HS-5 (cell line): ENCODE results near the gene TDRD9.

Experiments
- DNase-seq: peaks from one replicate; pipeline ENCODE4 v3.0.0-alpha.2; 2012; ENCODE audit warnings: low read depth

TDRD9 gene

DNA sequence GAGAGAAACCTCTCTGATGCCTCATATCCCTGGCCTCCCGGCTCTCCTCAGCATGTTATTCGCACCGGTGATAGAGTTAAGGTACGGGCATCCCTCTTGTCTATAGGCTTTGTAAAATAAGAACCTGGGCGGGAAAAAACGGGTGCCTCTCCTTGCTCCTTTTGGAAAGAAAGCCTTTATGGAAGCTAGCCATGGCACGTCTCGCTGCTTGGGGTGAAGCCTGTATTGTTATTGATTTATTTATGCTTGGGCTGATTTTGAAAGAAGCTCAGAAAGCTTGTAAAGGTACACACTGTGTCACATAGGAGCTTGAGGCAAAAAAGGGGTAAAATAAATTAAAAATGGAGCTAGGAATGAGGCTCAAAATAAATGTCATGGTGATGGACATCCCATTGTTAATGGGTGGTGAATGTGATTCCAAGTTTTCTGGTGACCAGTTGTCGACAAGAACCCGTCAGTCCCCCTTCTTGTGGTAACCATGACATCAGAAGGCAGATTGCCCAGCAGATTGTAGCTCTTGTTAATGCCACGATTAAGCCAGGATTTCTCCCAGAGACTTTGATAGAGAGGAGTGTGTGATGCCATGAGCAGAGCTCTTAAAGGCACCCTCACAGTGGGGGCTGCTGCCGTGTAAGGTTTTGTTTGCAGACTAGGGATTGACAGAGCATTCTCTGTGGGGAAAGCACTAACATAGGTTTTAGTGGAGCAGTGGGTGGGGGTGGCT lies 106.9 kb downstream of the TDRD9 start:
- no peak for DNase-seq

- DNase-seq: no peak
Measured at GRCh38 chr14:104036212-104036611, 108.0 kb downstream of the TDRD9 start.

GRCh38 chr14:104037074-104037473 lies 108.8 kb downstream of the TDRD9 start:
- DNase-seq: no peak

GRCh38 chr14:104037903-104038302 lies 109.6 kb downstream of the TDRD9 start:
- no peak for DNase-seq

- DNase-seq: no peak
Measured at GRCh38 chr14:104039214-104039613, 111.0 kb downstream of the TDRD9 start.

DNA sequence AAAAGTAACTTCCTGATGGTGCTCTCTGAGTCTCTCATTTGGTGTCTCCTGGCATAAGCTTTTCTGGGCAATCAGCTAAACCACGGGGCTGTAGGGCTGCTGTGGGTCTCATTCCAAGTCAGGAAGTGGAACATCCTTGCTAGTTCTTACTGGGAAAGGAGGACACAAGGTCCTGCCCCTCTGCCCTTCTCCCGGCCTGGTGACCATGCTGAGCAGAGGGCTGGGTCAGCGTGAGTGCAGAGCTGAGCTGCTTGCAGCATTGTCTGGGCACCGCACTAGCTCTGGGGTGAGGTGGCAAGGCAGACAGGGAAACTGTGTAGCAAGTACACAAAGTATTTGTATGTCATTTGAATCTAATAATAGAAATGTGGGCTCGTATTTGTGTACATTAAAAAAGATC lies 112.3 kb downstream of the TDRD9 start:
- no peak for DNase-seq

GRCh38 chr14:104041430-104042104 lies 113.3 kb downstream of the TDRD9 start:
- DNase-seq: no peak

- no peak for DNase-seq
Measured at GRCh38 chr14:104044016-104044415, 115.8 kb downstream of the TDRD9 start.

GRCh38 chr14:104047761-104048160 lies 119.5 kb downstream of the TDRD9 start:
- DNase-seq: no peak

DNA sequence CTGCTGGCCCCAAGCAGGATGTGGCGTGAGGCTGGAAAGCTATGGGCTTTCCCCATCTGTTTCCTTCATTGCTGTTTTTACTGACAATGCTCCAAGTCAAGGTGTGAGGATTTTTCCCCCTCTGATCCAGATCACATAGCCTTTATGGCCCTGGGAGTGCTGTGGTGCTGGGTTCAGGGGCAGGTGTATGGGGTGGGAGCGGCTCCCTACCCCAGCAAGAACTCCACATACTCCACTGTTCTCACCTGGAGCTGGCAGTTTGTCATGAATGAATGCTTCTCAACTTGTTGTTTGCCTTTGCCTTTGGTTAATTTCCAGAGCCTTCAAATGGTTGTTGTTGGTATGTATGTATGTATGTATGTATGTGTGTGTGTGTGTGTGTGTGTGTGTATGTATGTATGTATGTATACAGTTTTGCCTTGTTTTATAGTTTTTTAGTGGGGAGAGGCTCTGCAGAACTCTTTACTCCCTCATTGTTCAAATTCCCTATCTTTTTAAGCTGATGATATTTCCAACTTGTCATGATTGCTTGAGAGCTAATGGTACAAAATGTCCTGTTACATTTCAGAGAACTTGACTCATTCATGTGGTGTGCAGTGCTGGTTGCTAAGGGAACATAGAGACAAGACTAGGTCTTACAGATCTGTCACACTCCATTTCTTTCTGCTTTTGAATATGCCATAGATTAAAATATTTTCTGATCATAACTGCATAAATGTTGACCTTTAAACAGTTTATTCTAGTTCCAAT lies 120.7 kb downstream of the TDRD9 start:
- no peak for DNase-seq

- no peak for DNase-seq
Measured at GRCh38 chr14:104049576-104050240, 121.5 kb downstream of the TDRD9 start.

- no peak for DNase-seq
Measured at GRCh38 chr14:104051092-104051813, 123.0 kb downstream of the TDRD9 start.

DNA sequence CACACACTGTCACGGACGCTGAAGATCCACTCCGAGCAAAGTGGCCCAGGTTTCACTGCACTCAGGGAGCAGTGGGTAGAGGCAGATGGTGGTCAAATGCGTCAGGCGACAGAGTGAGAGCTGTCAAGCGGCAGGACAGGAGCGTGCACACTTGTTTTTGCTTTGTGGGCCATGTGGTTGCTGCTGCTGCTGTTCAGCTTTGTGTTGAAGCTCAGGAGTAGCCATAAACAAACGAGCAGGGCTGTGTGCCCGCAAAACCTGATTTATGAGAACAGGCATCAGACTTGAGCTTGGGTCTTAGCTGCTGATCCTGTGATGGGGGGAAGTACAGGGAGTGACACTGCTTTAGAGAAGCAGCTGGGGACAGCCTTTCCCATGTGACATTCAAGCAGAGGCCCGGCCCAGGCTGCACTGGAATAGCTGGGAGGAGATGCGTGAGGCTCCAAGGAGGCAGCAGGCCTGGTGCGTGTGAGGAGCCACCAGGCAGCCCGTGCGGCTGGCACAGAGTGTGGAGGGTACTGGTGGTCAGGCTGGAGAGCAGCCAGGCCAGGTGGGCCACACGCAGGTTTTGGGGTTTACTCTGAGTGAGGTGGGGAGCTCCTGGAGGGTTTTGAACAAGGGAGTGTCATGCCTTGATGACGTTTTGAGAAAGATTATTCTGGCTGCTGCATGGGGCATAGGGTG lies 126.1 kb downstream of the TDRD9 start:
- no peak for DNase-seq

DNA sequence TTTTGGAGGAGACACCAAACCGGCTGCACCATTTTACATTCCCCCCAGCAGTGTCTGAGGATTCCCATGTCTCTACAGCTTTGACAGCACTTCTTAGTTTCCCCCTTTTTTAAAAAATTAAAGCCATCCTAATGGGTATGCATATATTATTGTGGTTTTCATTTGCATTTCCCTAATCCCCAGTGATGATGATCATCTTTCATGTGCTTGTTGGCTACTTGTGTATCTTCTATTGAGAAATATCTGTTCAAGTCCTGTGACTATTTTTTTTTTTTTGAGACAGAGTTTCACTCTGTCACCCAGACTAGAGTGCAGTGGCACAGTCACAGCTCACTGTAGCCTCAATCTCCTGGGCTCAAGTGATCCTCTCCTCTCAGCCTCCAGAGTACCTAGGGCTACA lies 134.0 kb downstream of the TDRD9 start:
- DNase-seq: no peak

DNA sequence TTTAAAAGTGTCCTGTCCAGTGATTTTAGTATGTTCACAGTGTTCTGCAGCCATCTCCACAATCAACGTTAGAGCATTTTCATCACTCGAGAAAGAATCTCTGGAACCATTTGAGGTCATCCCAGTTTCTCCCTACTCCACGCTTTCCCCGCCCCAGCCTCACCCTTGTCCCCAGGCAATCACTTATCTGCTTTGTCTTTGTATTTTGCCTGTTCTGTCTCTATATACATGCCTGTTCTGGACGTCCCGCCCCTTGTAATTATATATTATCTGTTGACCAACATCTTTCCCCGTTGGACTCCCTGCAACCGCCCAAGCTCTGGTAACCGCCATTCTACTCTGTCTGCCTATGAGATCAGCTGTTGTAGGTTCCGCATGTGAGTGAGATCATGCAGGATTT lies 135.7 kb downstream of the TDRD9 start:
- DNase-seq: no peak

DNA sequence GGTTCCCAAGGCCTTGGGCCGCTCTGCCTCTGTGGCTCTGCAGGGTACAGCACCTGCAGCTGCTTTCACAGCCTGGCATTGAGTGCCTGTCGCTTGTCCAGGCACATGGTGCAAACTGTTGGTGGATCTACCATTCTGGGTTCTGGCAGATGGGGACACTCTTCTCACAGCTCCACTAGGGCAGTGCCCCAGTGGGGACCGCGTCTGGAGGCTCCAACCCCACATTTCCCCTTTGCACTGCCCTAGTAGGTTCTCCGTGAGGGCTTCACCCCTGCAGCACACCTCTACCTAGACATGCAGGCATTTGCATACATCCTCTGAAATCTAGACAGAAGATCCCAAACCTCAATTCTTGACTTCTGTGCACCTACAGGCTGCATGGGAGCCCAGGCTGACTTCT lies 138.0 kb downstream of the TDRD9 start:
- no peak for DNase-seq

DNA sequence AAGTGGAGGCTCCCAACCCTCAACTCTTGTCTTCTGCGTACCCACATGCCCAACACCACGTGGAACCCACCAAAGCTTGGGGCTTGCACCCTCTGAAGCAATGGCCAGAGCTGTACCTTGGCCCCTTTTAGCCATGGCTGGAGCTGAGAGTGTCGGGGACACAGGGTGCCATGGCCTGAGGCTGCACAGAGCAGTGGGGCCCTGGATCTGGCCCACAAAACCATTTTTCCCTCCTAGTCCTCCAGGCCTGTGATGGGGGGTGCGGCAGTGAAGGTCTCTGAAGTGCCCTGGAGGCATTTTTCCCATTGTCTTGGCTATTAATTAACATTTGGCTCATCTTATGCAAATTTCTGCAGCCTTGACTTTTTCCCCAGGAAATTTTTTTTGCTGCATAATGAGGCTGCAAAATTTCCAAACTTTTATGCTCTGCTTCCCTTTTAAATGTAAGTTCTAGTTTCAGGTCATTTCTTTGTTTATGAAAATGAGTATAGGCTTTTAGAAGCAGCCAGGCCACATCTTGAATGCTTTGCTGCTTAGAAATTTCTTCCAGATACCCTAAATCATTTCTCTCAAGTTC lies 138.6 kb downstream of the TDRD9 start:
- DNase-seq: no peak

- no peak for DNase-seq
Measured at GRCh38 chr14:104069541-104069940, 141.3 kb downstream of the TDRD9 start.

DNA sequence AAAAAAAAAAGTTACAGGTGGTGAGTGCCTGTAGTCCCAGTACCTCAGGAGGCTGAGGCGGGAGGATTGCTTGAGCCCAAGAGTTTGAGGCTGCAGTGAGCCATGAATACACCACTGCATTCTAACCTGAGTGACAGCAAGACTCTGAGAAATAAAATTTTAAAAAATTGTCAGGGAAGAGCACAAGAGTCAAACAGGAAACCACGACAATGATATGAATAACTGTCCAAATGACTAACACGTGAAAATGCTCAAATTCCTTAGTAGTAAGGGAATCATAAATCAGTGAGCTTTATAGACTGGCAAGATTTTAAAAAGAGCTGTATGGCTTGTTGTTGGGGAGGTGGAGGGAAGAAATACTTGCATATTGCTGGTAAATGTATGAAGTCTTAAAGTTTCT lies 144.3 kb downstream of the TDRD9 start:
- peak; percentile 10 for DNase-seq

DNA sequence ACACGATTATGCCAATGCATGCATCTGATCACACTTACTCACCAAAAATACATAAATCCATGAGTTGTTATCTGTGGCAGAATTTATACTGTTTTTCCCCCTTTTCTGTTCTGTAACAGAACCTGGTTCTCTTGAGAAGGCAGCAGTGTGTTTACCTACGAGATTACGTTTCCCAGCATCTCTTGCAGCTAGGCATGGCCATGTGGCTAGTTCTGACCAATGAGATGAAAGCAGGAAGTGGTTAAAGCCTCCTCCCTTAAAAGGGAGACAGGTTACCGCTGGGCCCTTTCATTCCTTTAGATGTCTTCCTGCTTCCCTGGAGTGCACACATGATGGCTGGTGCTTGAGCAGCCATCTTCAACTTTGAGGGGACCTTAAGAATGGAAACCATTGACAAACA lies 145.5 kb downstream of the TDRD9 start:
- DNase-seq: no peak
